Neutrophil (primary cell): ENCODE results near the gene CAMTA1.

Experiments used
- H3K27ac ChIP-seq: fragments of 200-600 bp; sonication (generic); 2 replicates; pipeline ENCODE4 v1.5.1; 2016; ENCODE audit warnings: mild to moderate bottlenecking, moderate library complexity
- H3K27me3 ChIP-seq: fragments of 200-600 bp; sonication (generic); 2 replicates; pipeline ENCODE4 v1.6.0; 2016; ENCODE audit warnings: mild to moderate bottlenecking
- H3K36me3 ChIP-seq: fragments of 200-600 bp; sonication (generic); 2 replicates; pipeline ENCODE4 v1.5.1; 2017
- H3K4me1 ChIP-seq, 2 experiments: fragments of 200-600 bp in 1 of 2; sonication (generic) in 1 of 2; 1 replicate in 1 of 2; 2 replicates in 1 of 2; pipeline versions ENCODE4 v1.5.1 to v1.6.1; 2013 to 2016; ENCODE audit warnings: low read depth in 1 of 2, low read length in 1 of 2, mild to moderate bottlenecking in 1 of 2, moderate library complexity in 1 of 2; ENCODE audit not compliant: control insufficient read depth in 1 of 2, insufficient read depth in 1 of 2
- H3K4me3 ChIP-seq, 2 experiments: fragments of 200-600 bp in 1 of 2; sonication (generic) in 1 of 2; 1 replicate in 1 of 2; 2 replicates in 1 of 2; pipeline ENCODE4 v1.5.1; 2013 to 2016; ENCODE audit warnings: low read depth in 1 of 2, low read length in 1 of 2, mild to moderate bottlenecking in 1 of 2, moderate library complexity in 1 of 2
- H3K9me3 ChIP-seq: fragments of 200-600 bp; sonication (generic); 2 replicates; pipeline ENCODE4 v1.5.1; 2016
- CTCF ChIP-seq: fragments of 200-600 bp; sonication (generic); IDR thresholded peaks from 2 replicates; pipeline ENCODE4 v1.5.1; 2016; ENCODE audit warnings: antibody characterized with exemption

The CAMTA1 gene

GRCh38 chr1:6905790-6906189 is 120.5 kb downstream of the CAMTA1 start:
- TF ChIP-seq CTCF: no peak
- no peaks in the 10 kb centered on the region for H3K4me1 ChIP-seq

GRCh38 chr1:6906783-6907182 is 121.5 kb downstream of the CAMTA1 start:
- Histone ChIP-seq H3K4me1 (no peaks in the 10 kb centered on the region), H3K36me3 (no peaks in the 10 kb centered on the region), H3K9me3 (no peaks in the 10 kb centered on the region), H3K27me3 (peaks cover 19% of the 10 kb centered on the region), H3K27ac (no peak overlapping the region), H3K4me3 (no peak overlapping the region)
- no peak for TF ChIP-seq CTCF

More at GRCh38 chr1:6905790-6906189, 120.5 kb downstream of the CAMTA1 start:
- Histone ChIP-seq H3K27me3 (peaks cover 19% of the 10 kb centered on the region), H3K36me3 (no peaks in the 10 kb centered on the region), H3K4me3 (no peak overlapping the region), H3K27ac (no peak overlapping the region), H3K9me3 (no peaks in the 10 kb centered on the region)

GRCh38 chr1:6907201-6907600 is 121.9 kb downstream of the CAMTA1 start:
- no peaks in the 10 kb centered on the region for H3K9me3 ChIP-seq
- H3K27me3 ChIP-seq: peaks cover 19% of the 10 kb centered on the region
- H3K4me3 ChIP-seq: no peak overlapping the region
- no peaks in the 10 kb centered on the region for H3K4me1 ChIP-seq
- H3K36me3 ChIP-seq: no peaks in the 10 kb centered on the region
- TF ChIP-seq CTCF: no peak
- no peak overlapping the region for H3K27ac ChIP-seq

- Histone ChIP-seq H3K27ac (no peak overlapping the region), H3K27me3 (peaks cover 19% of the 10 kb centered on the region), H3K4me3 (no peak overlapping the region), H3K36me3 (no peaks in the 10 kb centered on the region), H3K4me1 (no peaks in the 10 kb centered on the region), H3K9me3 (no peaks in the 10 kb centered on the region)
- TF ChIP-seq CTCF: no peak
Observed at GRCh38 chr1:6907676-6908434, 122.6 kb downstream of the CAMTA1 start.

- H3K4me3 ChIP-seq: no peak overlapping the region
- TF ChIP-seq CTCF: no peak
Observed at GRCh38 chr1:6909401-6909800, 124.1 kb downstream of the CAMTA1 start.

More at GRCh38 chr1:6909401-6909800, 124.1 kb downstream of the CAMTA1 start:
- no peaks in the 10 kb centered on the region for H3K9me3 ChIP-seq
- peaks cover 19% of the 10 kb centered on the region for H3K27me3 ChIP-seq
- no peak overlapping the region for H3K27ac ChIP-seq
- peaks cover under 1 to 1% of the 10 kb centered on the region in 2 experiments for H3K4me1 ChIP-seq
- H3K36me3 ChIP-seq: no peaks in the 10 kb centered on the region
